IMR-90 (cell line): ENCODE measurements around the gene DHRSX.

Source experiments
- CTCF ChIP-seq: conservative IDR thresholded peaks from 2 replicates; pipeline ENCODE4 v1.5.1; 2012; ENCODE audit warnings: mild to moderate bottlenecking, low read depth, low read length, improper control_type of control experiment
- ELK1 ChIP-seq: fragments of 150-350 bp; IDR thresholded peaks from 2 replicates; pipeline ENCODE4 v1.6.1; 2016; ENCODE audit warnings: low read depth, mild to moderate bottlenecking, low read length, moderate library complexity, borderline replicate concordance
- POLR2A ChIP-seq: IDR thresholded peaks from 2 replicates; pipeline ENCODE4 v1.6.1; 2012; ENCODE audit warnings: mild to moderate bottlenecking, low read depth, low read length
- SMC3 ChIP-seq: fragments of 150-350 bp; IDR thresholded peaks from 2 replicates; pipeline ENCODE4 v1.6.1; 2016; ENCODE audit warnings: low read depth, mild to moderate bottlenecking, antibody characterized with exemption, low read length, moderate library complexity

GRCh38 chrX:2469196-2469685 is 31.5 kb downstream of the DHRSX start:
- TF ChIP-seq SMC3 (no peak), CTCF (no peak), POLR2A (no peak), ELK1 (no peak)
